GM19438 (cell line): Measurements from ENCODE around the gene IRGQ.
"Not testable (repeated sequence)": the region's sequence is repeated elsewhere in the genome, so short reads cannot be mapped to it uniquely, and the experiment has no call there.

ENCODE experiments used
- ATAC-seq: cut with Tn5 transposase; IDR thresholded peaks from one replicate; pipeline ENCODE4 v1.9.1; 2021; ENCODE audit warnings: low read depth; ENCODE audit not compliant: unreplicated experiment

IRGQ gene

GRCh38 chr19:43547926-43548325 lies 48.0 kb downstream of the IRGQ start:
- ATAC-seq: not testable (repeated sequence)

- ATAC-seq: no peak
Measured at GRCh38 chr19:43546581-43546980, 49.4 kb downstream of the IRGQ start.

- no peak for ATAC-seq
Measured at GRCh38 chr19:43545981-43546380, 50.0 kb downstream of the IRGQ start.

GRCh38 chr19:43545276-43545675 lies 50.7 kb downstream of the IRGQ start:
- ATAC-seq: no peak

- ATAC-seq: no peak
Measured at GRCh38 chr19:43544077-43544476, 51.9 kb downstream of the IRGQ start.

GRCh38 chr19:43541920-43542650 lies 53.8 kb downstream of the IRGQ start:
- no peak for ATAC-seq

- no peak for ATAC-seq
Measured at GRCh38 chr19:43540381-43540780, 55.6 kb downstream of the IRGQ start.

GRCh38 chr19:43538922-43539321 lies 57.0 kb downstream of the IRGQ start:
- ATAC-seq: no peak

- ATAC-seq: no peak
Measured at GRCh38 chr19:43534816-43535761, 60.8 kb downstream of the IRGQ start.
